ENCODE results near the gene CTNND2. TPM values are rescaled to one million over a fixed set of nuclear protein-coding genes. Genes with fewer than 3 reads are reported as not detected.

CTNND2 gene
- total RNA-seq, 2 experiments from 2014 or later, result not detected

DNA sequence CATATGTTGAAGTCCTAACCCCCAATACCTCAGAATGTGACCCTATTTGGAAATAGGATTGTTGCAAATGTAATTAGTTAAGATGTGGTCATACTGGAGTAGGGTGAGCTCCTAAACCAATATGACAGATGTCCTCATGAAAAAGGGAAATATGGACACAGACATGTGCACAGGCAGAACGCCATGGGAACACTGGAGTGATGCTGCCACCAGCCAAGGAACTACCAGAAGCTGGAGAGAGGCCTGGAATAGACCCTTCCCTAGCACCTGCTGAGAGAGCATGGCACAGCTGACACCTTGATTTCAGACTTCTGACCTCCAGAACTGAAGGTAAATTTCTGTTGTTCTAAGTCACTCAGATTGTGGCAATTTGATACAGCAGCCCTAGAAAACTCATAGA lies 110.8 kb downstream of the CTNND2 start:
- Mint-ChIP-seq H3K27ac (no peak overlapping the region), H3K36me3 (ENCODE audit: low read depth) (no peaks in the 10 kb centered on the region), H3K4me1 (no peaks in the 10 kb centered on the region), H3K27me3 (no peaks in the 10 kb centered on the region), H3K4me3 (no peak overlapping the region), H3K9me3 (no peaks in the 10 kb centered on the region)
- CTCF ChIA-PET, result no interaction called here
- POLR2A ChIA-PET, result no interaction called here
- no peak for DNase-seq

DNA sequence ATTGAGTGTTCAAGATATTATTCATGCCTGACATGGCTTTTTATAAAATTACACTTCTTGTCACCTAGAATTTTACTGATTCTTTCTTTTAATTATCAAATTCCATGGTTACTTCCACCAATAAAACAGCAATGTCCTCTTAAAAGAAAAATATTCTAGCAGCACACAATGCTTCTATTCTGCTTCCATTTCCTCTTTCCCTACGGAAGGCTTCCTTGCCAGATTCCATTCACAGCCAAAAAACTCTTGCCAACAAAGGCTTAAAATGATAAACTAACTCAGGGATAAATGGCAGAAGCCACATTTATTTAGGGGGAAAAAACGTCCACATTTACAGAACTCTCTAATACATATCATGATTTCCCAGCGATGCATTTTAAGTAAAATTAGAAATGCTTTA lies 111.6 kb downstream of the CTNND2 start:
- Mint-ChIP-seq H3K9me3 (no peaks in the 10 kb centered on the region), H3K27ac (no peak overlapping the region), H3K36me3 (ENCODE audit: low read depth) (no peaks in the 10 kb centered on the region), H3K27me3 (no peaks in the 10 kb centered on the region), H3K4me1 (no peaks in the 10 kb centered on the region), H3K4me3 (no peak overlapping the region)
- no peak for DNase-seq
- ChIA-PET POLR2A (no interaction called here), CTCF (no interaction called here)

DNA sequence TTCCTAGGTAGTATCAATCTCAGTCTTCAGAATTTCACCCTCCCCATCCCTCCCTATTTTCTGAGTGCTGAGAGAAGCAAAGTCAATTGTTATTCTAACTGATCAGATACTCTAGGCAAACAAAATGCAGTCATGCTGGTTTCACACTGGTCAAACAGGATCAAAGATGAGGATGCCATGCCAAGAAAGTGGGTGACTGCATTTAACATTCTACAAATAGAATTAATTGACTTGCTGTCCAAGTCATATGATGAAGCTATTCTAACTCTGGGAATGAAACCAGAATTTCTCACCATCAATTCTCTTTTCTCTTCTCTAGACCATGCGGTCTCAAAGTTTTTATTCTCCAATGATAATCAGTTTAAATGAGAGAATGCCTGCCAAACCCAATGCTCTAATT lies 112.5 kb downstream of the CTNND2 start:
- Mint-ChIP-seq H3K9me3 (no peaks in the 10 kb centered on the region), H3K27me3 (no peaks in the 10 kb centered on the region), H3K4me1 (no peaks in the 10 kb centered on the region), H3K4me3 (no peak overlapping the region), H3K27ac (no peak overlapping the region), H3K36me3 (ENCODE audit: low read depth) (no peaks in the 10 kb centered on the region)
- no peak for DNase-seq
- POLR2A ChIA-PET, result no interaction called here
- CTCF ChIA-PET, result no interaction called here

DNA sequence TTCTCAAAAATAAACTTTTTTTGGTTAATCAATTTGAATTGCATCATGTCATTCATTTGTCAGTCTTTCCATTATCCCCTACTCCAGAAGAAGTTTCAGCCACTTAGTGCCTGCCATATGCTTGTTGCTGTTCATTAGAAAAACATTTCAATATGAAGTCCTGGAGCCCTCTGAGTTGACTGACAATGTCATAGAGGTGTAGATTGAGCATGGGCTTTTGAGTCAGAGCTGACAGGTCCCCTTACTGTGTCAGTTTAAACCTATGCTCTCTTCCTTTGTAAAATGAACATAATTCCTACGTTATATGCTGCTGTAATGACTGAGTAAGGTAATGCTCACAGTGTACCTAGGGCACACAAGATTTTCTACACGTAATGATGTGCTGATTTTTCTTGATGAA lies 114.0 kb downstream of the CTNND2 start:
- H3K27ac Mint-ChIP-seq, result no peak overlapping the region
- POLR2A ChIA-PET, result no interaction called here
- H3K36me3 Mint-ChIP-seq (ENCODE audit: low read depth), result no peaks in the 10 kb centered on the region
- H3K4me3 Mint-ChIP-seq, result no peak overlapping the region
- H3K9me3 Mint-ChIP-seq, result no peaks in the 10 kb centered on the region
- H3K4me1 Mint-ChIP-seq, result no peaks in the 10 kb centered on the region
- no peaks in the 10 kb centered on the region for H3K27me3 Mint-ChIP-seq
- DNase-seq, result no peak
- CTCF ChIA-PET, result no interaction called here

GRCh38 chr5:11785771-11786352 lies 118.4 kb downstream of the CTNND2 start:
- Mint-ChIP-seq H3K9me3 (no peaks in the 10 kb centered on the region), H3K27ac (no peak overlapping the region), H3K27me3 (no peaks in the 10 kb centered on the region), H3K4me3 (no peak overlapping the region), H3K4me1 (no peaks in the 10 kb centered on the region), H3K36me3 (ENCODE audit: low read depth) (no peaks in the 10 kb centered on the region)
- ChIA-PET CTCF (no interaction called here), POLR2A (no interaction called here)
- no peak for DNase-seq

DNA sequence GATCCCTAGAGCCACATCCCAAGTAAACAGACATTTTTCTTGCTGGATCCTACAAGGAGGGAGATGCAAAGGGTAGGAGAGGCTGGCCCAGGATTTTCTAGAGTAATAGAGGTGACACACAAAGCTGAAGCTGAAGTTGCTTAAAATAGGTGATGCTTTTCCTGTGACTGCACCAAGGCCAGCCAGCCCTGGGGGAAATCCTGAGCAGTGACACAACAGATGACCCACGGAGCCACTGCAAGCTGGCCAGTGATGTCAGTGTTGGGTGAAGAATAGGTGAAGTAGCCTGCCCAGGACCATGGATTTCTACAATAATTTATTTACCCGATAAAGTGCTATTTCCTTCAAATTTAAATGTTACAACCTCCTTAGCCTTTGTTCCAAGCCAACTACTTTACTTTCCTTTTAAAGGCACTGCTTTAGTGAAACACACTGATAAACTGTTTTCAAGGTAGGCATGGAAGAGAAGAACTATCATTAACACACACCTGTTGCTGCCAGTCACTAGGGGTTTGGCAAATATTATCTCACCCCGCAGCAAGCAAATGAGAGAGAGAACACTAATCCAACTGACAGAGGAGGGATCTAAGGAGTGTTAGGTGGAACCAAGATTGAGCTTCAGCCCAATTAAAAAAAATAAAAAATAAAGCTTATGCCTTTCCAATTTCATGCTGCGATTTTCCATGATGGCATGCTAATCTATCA lies 123.5 kb downstream of the CTNND2 start:
- Mint-ChIP-seq H3K4me1 (no peaks in the 10 kb centered on the region), H3K9me3 (no peaks in the 10 kb centered on the region), H3K36me3 (ENCODE audit: low read depth) (no peaks in the 10 kb centered on the region), H3K4me3 (no peak overlapping the region), H3K27ac (no peak overlapping the region), H3K27me3 (no peaks in the 10 kb centered on the region)
- no peak for DNase-seq
- CTCF ChIA-PET, result no interaction called here
- POLR2A ChIA-PET, result no interaction called here

GRCh38 chr5:11777096-11777495 lies 127.2 kb downstream of the CTNND2 start:
- Mint-ChIP-seq H3K4me3 (no peak overlapping the region), H3K27me3 (no peaks in the 10 kb centered on the region), H3K9me3 (no peaks in the 10 kb centered on the region), H3K36me3 (ENCODE audit: low read depth) (no peaks in the 10 kb centered on the region), H3K27ac (no peak overlapping the region), H3K4me1 (no peaks in the 10 kb centered on the region)
- POLR2A ChIA-PET, result no interaction called here
- CTCF ChIA-PET, result interaction anchor here (1.1 kb wide), 1 partner anchor 31 kb away, joined by 3 read pairs; no protein-coding TSS in a partner anchor
- DNase-seq, result no peak

GRCh38 chr5:11770310-11770709 lies 133.9 kb downstream of the CTNND2 start:
- no peak overlapping the region for H3K4me3 Mint-ChIP-seq
- peaks cover 3% of the 10 kb centered on the region for H3K9me3 Mint-ChIP-seq
- H3K36me3 Mint-ChIP-seq (ENCODE audit: low read depth), result no peaks in the 10 kb centered on the region
- H3K27me3 Mint-ChIP-seq, result no peaks in the 10 kb centered on the region
- CTCF ChIA-PET, result no interaction called here
- POLR2A ChIA-PET, result no interaction called here
- H3K4me1 Mint-ChIP-seq, result no peaks in the 10 kb centered on the region
- DNase-seq, result no peak
- no peak overlapping the region for H3K27ac Mint-ChIP-seq

- Mint-ChIP-seq H3K4me1 (no peaks in the 10 kb centered on the region), H3K27me3 (no peaks in the 10 kb centered on the region), H3K4me3 (no peak overlapping the region), H3K9me3 (no peaks in the 10 kb centered on the region), H3K36me3 (ENCODE audit: low read depth) (no peaks in the 10 kb centered on the region), H3K27ac (no peak overlapping the region)
- POLR2A ChIA-PET, result no interaction called here
- DNase-seq, result no peak
- CTCF ChIA-PET, result no interaction called here
Observed at GRCh38 chr5:11760934-11761603, 143.2 kb downstream of the CTNND2 start.

GRCh38 chr5:11758321-11758720 lies 145.9 kb downstream of the CTNND2 start:
- Mint-ChIP-seq H3K27ac (no peak overlapping the region), H3K27me3 (no peaks in the 10 kb centered on the region), H3K36me3 (ENCODE audit: low read depth) (no peaks in the 10 kb centered on the region), H3K9me3 (peaks cover 6% of the 10 kb centered on the region), H3K4me3 (no peak overlapping the region), H3K4me1 (no peaks in the 10 kb centered on the region)
- ChIA-PET CTCF (no interaction called here), POLR2A (no interaction called here)
- no peak for DNase-seq

DNA sequence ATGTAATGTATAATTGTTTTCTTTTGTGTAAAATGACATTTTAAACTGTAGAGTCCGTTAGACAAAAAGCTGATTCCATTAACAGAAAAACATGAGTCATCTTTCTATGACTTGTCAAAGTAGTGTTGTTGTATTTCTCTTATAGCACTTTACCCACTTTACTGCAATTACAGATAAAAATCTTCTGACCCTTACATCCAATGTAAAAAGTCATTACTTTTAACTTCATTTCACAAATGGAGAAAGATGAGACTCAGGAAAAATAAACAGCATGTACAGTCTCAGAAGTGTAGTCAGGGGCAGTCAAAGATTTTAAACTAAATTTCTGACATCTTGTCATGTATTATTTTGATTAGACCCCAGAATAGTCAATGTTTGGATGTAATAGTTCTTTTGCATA lies 146.6 kb downstream of the CTNND2 start:
- no peak overlapping the region for H3K4me3 Mint-ChIP-seq
- H3K36me3 Mint-ChIP-seq (ENCODE audit: low read depth), result no peaks in the 10 kb centered on the region
- ChIA-PET POLR2A (no interaction called here), CTCF (no interaction called here)
- no peak overlapping the region for H3K27ac Mint-ChIP-seq
- no peaks in the 10 kb centered on the region for H3K4me1 Mint-ChIP-seq
- DNase-seq, result no peak
- H3K27me3 Mint-ChIP-seq, result no peaks in the 10 kb centered on the region
- peaks cover 6% of the 10 kb centered on the region for H3K9me3 Mint-ChIP-seq

- H3K27ac Mint-ChIP-seq, result no peak overlapping the region
- POLR2A ChIA-PET, result no interaction called here
- no peak overlapping the region for H3K4me3 Mint-ChIP-seq
- H3K36me3 Mint-ChIP-seq (ENCODE audit: low read depth), result no peaks in the 10 kb centered on the region
- no peaks in the 10 kb centered on the region for H3K27me3 Mint-ChIP-seq
- H3K9me3 Mint-ChIP-seq, result peaks cover 7% of the 10 kb centered on the region
- DNase-seq, result no peak
- CTCF ChIA-PET, result no interaction called here
- no peaks in the 10 kb centered on the region for H3K4me1 Mint-ChIP-seq
Observed at GRCh38 chr5:11737010-11737409, 167.2 kb downstream of the CTNND2 start.

- DNase-seq, result no peak
- ChIA-PET POLR2A (no interaction called here), CTCF (no interaction called here)
- H3K27ac Mint-ChIP-seq, result no peak overlapping the region
- H3K36me3 Mint-ChIP-seq (ENCODE audit: low read depth), result no peaks in the 10 kb centered on the region
- H3K27me3 Mint-ChIP-seq, result no peaks in the 10 kb centered on the region
- no peaks in the 10 kb centered on the region for H3K4me1 Mint-ChIP-seq
- no peak overlapping the region for H3K4me3 Mint-ChIP-seq
- peaks cover 4% of the 10 kb centered on the region for H3K9me3 Mint-ChIP-seq
Observed at GRCh38 chr5:11734369-11734768, 169.9 kb downstream of the CTNND2 start.

DNA sequence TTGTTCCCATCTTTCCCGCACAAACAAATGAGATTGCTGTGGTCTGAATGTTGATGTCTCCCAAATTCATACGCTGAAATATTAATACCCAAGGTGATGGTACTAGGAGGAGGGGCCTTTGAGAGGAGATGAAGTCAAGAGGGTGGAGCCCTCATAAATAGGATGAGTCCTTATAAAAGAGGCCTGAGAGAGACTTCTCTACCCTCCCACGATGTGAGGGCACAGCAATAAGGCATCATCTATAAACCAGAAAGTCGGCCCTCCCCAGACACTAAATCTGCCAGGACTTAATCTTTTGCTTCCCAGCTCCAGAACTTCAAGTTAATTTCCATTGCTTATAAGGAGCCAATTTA lies 170.4 kb downstream of the CTNND2 start:
- POLR2A ChIA-PET, result no interaction called here
- CTCF ChIA-PET, result no interaction called here
- peaks cover 4% of the 10 kb centered on the region for H3K9me3 Mint-ChIP-seq
- no peaks in the 10 kb centered on the region for H3K4me1 Mint-ChIP-seq
- no peak for DNase-seq
- no peak overlapping the region for H3K27ac Mint-ChIP-seq
- no peak overlapping the region for H3K4me3 Mint-ChIP-seq
- H3K36me3 Mint-ChIP-seq (ENCODE audit: low read depth), result no peaks in the 10 kb centered on the region
- no peaks in the 10 kb centered on the region for H3K27me3 Mint-ChIP-seq

Measured in activated CD4-positive, alpha-beta T cell treated with anti-CD3 and anti-CD28 coated beads, Interleukin-2, amount 10 ng/mL, durations not matched to agents 7 days and 5 days (primary cell).